ENCODE results near the gene ELMOD3.

GRCh38 chr2:85357736-85358135 is 3.2 kb downstream of the ELMOD3 start:
- no peak for TF ChIP-seq CTCF (IDR thresholded peaks at IDR 0.05)
- TF ChIP-seq POLR2AphosphoS5 (IDR thresholded peaks at IDR 0.05) = no peak
- no peak for TF ChIP-seq POLR2A (IDR thresholded peaks at IDR 0.05)
